ENCODE measurements around the gene SH3GLB1.

Gene SH3GLB1

GRCh38 chr1:86750530-86750929, 46.2 kb downstream of the SH3GLB1 start:
- no peaks in the 10 kb centered on the region for H3K27me3 ChIP-seq (ENCODE audit: insufficient read depth, low read depth, severe bottlenecking)
- TF ChIP-seq CTCF (IDR thresholded peaks at IDR 0.05; ENCODE audit: low read depth, low read length): no peak
- no peak overlapping the region for H3K4me3 ChIP-seq (ENCODE audit: low read depth, low read length)
- DNase-seq: no peak
- no peak overlapping the region for H3K27ac ChIP-seq
- H3K36me3 ChIP-seq: no peaks in the 10 kb centered on the region
- H3K9me3 ChIP-seq (ENCODE audit: severe bottlenecking): no peaks in the 10 kb centered on the region

GRCh38 chr1:86751923-86752322, 47.5 kb downstream of the SH3GLB1 start:
- H3K27me3 ChIP-seq (ENCODE audit: insufficient read depth, low read depth, severe bottlenecking): no peaks in the 10 kb centered on the region
- no peak for DNase-seq
- H3K36me3 ChIP-seq: no peaks in the 10 kb centered on the region
- H3K4me3 ChIP-seq (ENCODE audit: low read depth, low read length): no peak overlapping the region
- H3K9me3 ChIP-seq (ENCODE audit: severe bottlenecking): no peaks in the 10 kb centered on the region
- no peak overlapping the region for H3K27ac ChIP-seq
- no peak for TF ChIP-seq CTCF (IDR thresholded peaks at IDR 0.05; ENCODE audit: low read depth, low read length)

GRCh38 chr1:86753700-86754099, 49.3 kb downstream of the SH3GLB1 start:
- DNase-seq: no peak
- no peaks in the 10 kb centered on the region for H3K27me3 ChIP-seq (ENCODE audit: insufficient read depth, low read depth, severe bottlenecking)
- no peaks in the 10 kb centered on the region for H3K9me3 ChIP-seq (ENCODE audit: severe bottlenecking)
- no peak overlapping the region for H3K27ac ChIP-seq
- no peak overlapping the region for H3K4me3 ChIP-seq (ENCODE audit: low read depth, low read length)
- H3K36me3 ChIP-seq: no peaks in the 10 kb centered on the region
- TF ChIP-seq CTCF (IDR thresholded peaks at IDR 0.05; ENCODE audit: low read depth, low read length): peak; percentile 23; the same call in 1 of the 2 replicates

- H3K27me3 ChIP-seq (ENCODE audit: insufficient read depth, low read depth, severe bottlenecking): no peaks in the 10 kb centered on the region
Measured at GRCh38 chr1:86754265-86754974, 50.0 kb downstream of the SH3GLB1 start.

GRCh38 chr1:86756062-86756406, 51.7 kb downstream of the SH3GLB1 start:
- no peak overlapping the region for H3K27ac ChIP-seq
- H3K9me3 ChIP-seq (ENCODE audit: severe bottlenecking): no peaks in the 10 kb centered on the region
- H3K36me3 ChIP-seq: no peaks in the 10 kb centered on the region
- H3K4me3 ChIP-seq (ENCODE audit: low read depth, low read length): no peak overlapping the region
- no peaks in the 10 kb centered on the region for H3K27me3 ChIP-seq (ENCODE audit: insufficient read depth, low read depth, severe bottlenecking)
- TF ChIP-seq CTCF (IDR thresholded peaks at IDR 0.05; ENCODE audit: low read depth, low read length): no peak
- no peak for DNase-seq

More at GRCh38 chr1:86754265-86754974, 50.0 kb downstream of the SH3GLB1 start:
- no peak for TF ChIP-seq CTCF (IDR thresholded peaks at IDR 0.05; ENCODE audit: low read depth, low read length)
- Histone ChIP-seq H3K9me3 (ENCODE audit: severe bottlenecking) (no peaks in the 10 kb centered on the region), H3K36me3 (no peaks in the 10 kb centered on the region), H3K4me3 (ENCODE audit: low read depth, low read length) (no peak overlapping the region), H3K27ac (no peak overlapping the region)
- no peak for DNase-seq
